OCI-LY3 (cell line): Measurements from ENCODE around the gene VIPR2.

Experiments
- CTCF ChIP-seq: fragments of 200-600, 300-600 bp; sonication (generic); IDR thresholded peaks from 2 replicates; pipeline ENCODE4 v1.5.1; 2014; ENCODE audit warnings: antibody characterized with exemption, low read length, low read depth
- EZH2phosphoT487 ChIP-seq: fragments of 200-600 bp; shearing (Covaris generic); IDR thresholded peaks from 2 replicates; pipeline ENCODE4 v1.6.1; 2018; ENCODE audit warnings: antibody characterized with exemption, mixed run types, low read depth

- no peak for TF ChIP-seq CTCF
- no peak for TF ChIP-seq EZH2phosphoT487
Observed at GRCh38 chr7:159141167-159141566, 3.5 kb downstream of the VIPR2 start.
